HepG2 (cell line): ENCODE data around the gene XPOT. TPM values are rescaled to one million over a fixed set of nuclear protein-coding genes. Genes with fewer than 3 reads are reported as not detected.
A peak's percentile ranks its signal among the peaks of the same experiment; 100 is the strongest.

Experiments used
- ATAC-seq: fragments of 200-7000 bp; cut with Tn5 transposase; 3 replicates; pipeline ENCODE4 v1.9.1; 2020; ENCODE audit warnings: mild to moderate bottlenecking, moderate library complexity
- BruUV-seq: library from RNA; stranded (reverse); fragments of 400-500 nt; replicated peaks from 2 replicates; lab custom pipeline; 2021; lab: Mats Ljungman, UMichigan
- CTCF ChIA-PET: fragments of 300-600 bp; formaldehyde crosslinking; extraction: SDS; loops from one replicate; lab custom pipeline; 2021; ENCODE audit warnings: low total read pairs, inconsistent platforms, low intra/inter-chr PET ratio; lab: Yijun Ruan, JAX
- POLR2A ChIA-PET: fragments of 350-600 bp; sonication (Branson Sonifier 250); formaldehyde crosslinking; loops from one replicate; lab custom pipeline; 2020; ENCODE audit warnings: antibody characterized with exemption, inconsistent platforms; lab: Yijun Ruan, JAX
- DNase-seq: peaks from one replicate; pipeline ENCODE4 v3.0.0-alpha.2; 2015; ENCODE audit warnings: low spot score
- FAIRE-seq: peaks from 3 replicates; lab custom pipeline; 2011; peaks lifted over from hg19 to GRCh38; lab: Jason Lieb, UNC
- H2AFZ ChIP-seq: one replicate; pipeline ENCODE4 v1.6.1; 2011; ENCODE audit warnings: low read length, inconsistent platforms
- H3K27ac ChIP-seq: fragments of 300-600 bp; 3 replicates; pipeline ENCODE4 v1.8.0; 2011; ENCODE audit warnings: mixed run types, mild to moderate bottlenecking, mixed read lengths, low read length, inconsistent platforms; ENCODE audit not compliant: insufficient read depth; ENCODE audit errors: extremely low read length
- H3K27me3 ChIP-seq, 2 experiments: fragments of 200-600 bp in 1 of 2; 2 replicates in 1 of 2; 3 replicates in 1 of 2; pipeline versions ENCODE4 v1.6.0 to v1.8.0; 2011; ENCODE audit warnings: low read length in 2 of 2, mild to moderate bottlenecking in 2 of 2, moderate library complexity in 2 of 2, inconsistent platforms in 1 of 2; ENCODE audit not compliant: insufficient read depth in 2 of 2, control insufficient read depth in 1 of 2
- H3K36me3 ChIP-seq, 2 experiments: fragments of 200-600 bp in 1 of 2; replicated peaks in 1 of 2; 2 replicates in 1 of 2; 3 replicates in 1 of 2; pipeline versions ENCODE4 v1.5.1 to v1.8.0; 2011; ENCODE audit warnings: low read length in 2 of 2, inconsistent platforms in 1 of 2; ENCODE audit not compliant: insufficient read depth in 2 of 2, control insufficient read depth in 1 of 2
- H3K4me1 ChIP-seq: 2 replicates; pipeline ENCODE4 v1.5.1; 2012; ENCODE audit warnings: low read length, inconsistent platforms; ENCODE audit not compliant: insufficient read depth
- H3K4me2 ChIP-seq: 2 replicates; pipeline ENCODE4 v1.6.0; 2011; ENCODE audit warnings: low read depth, low read length, inconsistent platforms
- H3K4me3 ChIP-seq, 3 experiments: fragments of 200-600 bp in 1 of 3; sonication (generic), shearing (Covaris generic) in 1 of 3; replicated peaks in 1 of 3; 2 replicates each; pipeline ENCODE4 v1.5.1; 2011 to 2016; ENCODE audit warnings: low read length in 3 of 3, inconsistent platforms in 2 of 3, low read depth in 2 of 3, mild to moderate bottlenecking in 2 of 3, control low read depth in 1 of 3, mixed read lengths in 1 of 3; ENCODE audit not compliant: insufficient read depth in 1 of 3
- H3K79me2 ChIP-seq: one replicate; pipeline ENCODE4 v1.6.1; 2011; ENCODE audit warnings: low read length, inconsistent platforms; ENCODE audit not compliant: insufficient read depth
- H3K9ac ChIP-seq: 2 replicates; pipeline ENCODE4 v1.6.0; 2011; ENCODE audit warnings: mild to moderate bottlenecking, low read depth, low read length, inconsistent platforms; ENCODE audit not compliant: insufficient read depth
- H3K9me3 ChIP-seq: 2 replicates; pipeline ENCODE4 v1.5.1; 2012; ENCODE audit warnings: mild to moderate bottlenecking, low read length
- H4K20me1 ChIP-seq: 2 replicates; pipeline ENCODE4 v1.6.0; 2011; ENCODE audit warnings: inconsistent platforms, mild to moderate bottlenecking, low read length, moderate library complexity; ENCODE audit not compliant: insufficient read depth
- NBN ChIP-seq: fragments of 450-650 bp; conservative IDR thresholded peaks from 2 replicates; pipeline ENCODE4 v1.6.1; 2017
- TMF1 ChIP-seq: sonication (generic); formaldehyde crosslinking; IDR thresholded peaks from 2 replicates; pipeline ENCODE4 v1.8.1; 2022; ENCODE audit warnings: low read depth, missing genetic modification reagents
- ZNF121 ChIP-seq: sonication (generic); formaldehyde crosslinking; IDR thresholded peaks from 2 replicates; pipeline ENCODE4 v1.5.0; 2020; ENCODE audit warnings: mild to moderate bottlenecking, missing genetic modification reagents
- ZNF678 ChIP-seq: sonication (generic); formaldehyde crosslinking; IDR thresholded peaks from 2 replicates; pipeline ENCODE4 v1.4.0; 2020; ENCODE audit warnings: mild to moderate bottlenecking, missing genetic modification reagents
- WGBS: methylation state at CpG from one replicate; pipeline ENCODE4 v1.1.6; 2017; ENCODE audit warnings: low lambda C conversion rate; 5-methylcytosine and 5-hydroxymethylcytosine counted together
- in situ Hi-C: cut with HindIII; loops from 2 replicates; pipeline ENCODE4 v1.10.0; 2017; ENCODE audit warnings: low pct_unique_long_range_greater_than_20kb; ENCODE audit not compliant: extremely low pct_ligation_motif_present
- intact Hi-C: fragments of 100-400 bp; cut with micrococcal nuclease; formaldehyde crosslinking; loops from one replicate; pipeline ENCODE4 v1.10.0; 2022; ENCODE audit not compliant: unreplicated experiment
- polyA plus RNA-seq, 8 experiments: library from polyadenylated mRNA; depleted of rRNA in 3 of 8; stranded (reverse) in 7 of 8; unstranded in 1 of 8; fragments of >200 nt; fragmentation: Illumina TruSeq in 4 of 8; extraction: Trizol in 4 of 8; gene quantifications; 2 replicates each; pipeline versions ENCODE4 v1.2.1 to v1.2.3, GENCODE V29; 2011 to 2016; ENCODE audit warnings: low read depth in 4 of 8, missing spikeins in 1 of 8, mixed read lengths in 1 of 8; ENCODE audit not compliant: insufficient read depth in 1 of 8
- total RNA-seq, 5 experiments: library from RNA; depleted of rRNA; stranded (reverse); fragments of >200 nt; fragmentation: Illumina TruSeq; extraction: Trizol; gene quantifications; 2 replicates each; pipeline ENCODE4 v1.2.3, GENCODE V29; 2016; ENCODE audit warnings: low read depth in 1 of 5
- TF ChIP-seq, protein P1 (sequence below): sonication (generic); formaldehyde crosslinking; IDR thresholded peaks from 2 replicates; pipeline ENCODE4 v1.4.0; 2020; ENCODE audit warnings: low read depth, mild to moderate bottlenecking, missing genetic modification reagents
- TF ChIP-seq, protein P2 (sequence below): sonication (generic); formaldehyde crosslinking; IDR thresholded peaks from 2 replicates; pipeline ENCODE4 v1.4.0; 2020; ENCODE audit warnings: missing genetic modification reagents

The XPOT gene
- total and polyA plus RNA-seq, 2 of the 13 experiments (the other 11 are each of a cell fraction or from before 2014, with no cell fraction given): 93.8 to 102 TPM

DNA sequence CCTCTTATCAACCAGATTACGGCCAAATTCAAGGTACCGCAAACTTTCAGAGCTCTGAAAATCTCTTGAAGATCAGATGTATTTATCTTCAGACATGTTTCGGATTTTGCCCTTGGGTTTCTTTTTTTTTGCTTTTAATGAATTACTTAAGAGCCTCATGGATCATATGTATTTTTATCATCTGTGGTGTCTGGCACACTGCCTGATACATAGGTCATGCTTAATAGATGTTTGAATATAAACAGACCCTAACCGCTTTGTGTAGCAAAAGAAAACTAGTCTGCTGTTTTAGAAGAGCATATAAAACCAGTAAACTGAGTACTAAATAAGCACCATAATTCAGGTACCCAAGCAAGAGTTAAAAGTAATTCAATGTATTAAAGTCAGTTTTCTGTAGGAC, 27.6 kb downstream of the XPOT start (continued):
- no peak for TF ChIP-seq ZNF678
- TF ChIP-seq NBN: no peak
- no peak for TF ChIP-seq TMF1 (CRISPR knock-in tag)
- TF ChIP-seq, protein P1, sequence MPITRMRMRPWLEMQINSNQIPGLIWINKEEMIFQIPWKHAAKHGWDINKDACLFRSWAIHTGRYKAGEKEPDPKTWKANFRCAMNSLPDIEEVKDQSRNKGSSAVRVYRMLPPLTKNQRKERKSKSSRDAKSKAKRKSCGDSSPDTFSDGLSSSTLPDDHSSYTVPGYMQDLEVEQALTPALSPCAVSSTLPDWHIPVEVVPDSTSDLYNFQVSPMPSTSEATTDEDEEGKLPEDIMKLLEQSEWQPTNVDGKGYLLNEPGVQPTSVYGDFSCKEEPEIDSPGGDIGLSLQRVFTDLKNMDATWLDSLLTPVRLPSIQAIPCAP (CRISPR knock-in tag): no peak

DNA sequence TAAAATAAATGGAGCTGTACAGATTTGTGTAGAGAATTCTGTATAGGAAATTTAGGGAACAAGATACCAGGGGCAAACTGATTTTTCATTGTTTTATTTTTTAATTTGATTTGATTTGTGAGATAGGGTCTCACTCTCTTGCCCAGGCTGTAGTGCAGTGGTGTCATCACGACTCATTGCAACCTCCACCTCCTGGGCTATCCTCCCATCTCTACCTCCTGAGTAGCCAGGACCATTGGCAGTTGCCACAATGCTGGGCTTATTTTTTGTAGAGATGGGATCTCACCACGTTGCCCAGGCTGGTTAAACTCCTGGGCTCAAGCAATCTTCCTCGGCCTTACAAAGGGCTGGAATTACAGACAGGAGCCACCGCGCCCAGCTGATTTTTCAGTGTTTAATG, 29.7 kb downstream of the XPOT start:
- H3K36me3 ChIP-seq: peaks cover 36 to 92% of the 10 kb centered on the region in 2 experiments
- TF ChIP-seq ZNF121 (CRISPR knock-in tag): 0 out of 2 replicates have a peak, but pooled peaks have one; percentile 31
- TF ChIP-seq, protein P2, sequence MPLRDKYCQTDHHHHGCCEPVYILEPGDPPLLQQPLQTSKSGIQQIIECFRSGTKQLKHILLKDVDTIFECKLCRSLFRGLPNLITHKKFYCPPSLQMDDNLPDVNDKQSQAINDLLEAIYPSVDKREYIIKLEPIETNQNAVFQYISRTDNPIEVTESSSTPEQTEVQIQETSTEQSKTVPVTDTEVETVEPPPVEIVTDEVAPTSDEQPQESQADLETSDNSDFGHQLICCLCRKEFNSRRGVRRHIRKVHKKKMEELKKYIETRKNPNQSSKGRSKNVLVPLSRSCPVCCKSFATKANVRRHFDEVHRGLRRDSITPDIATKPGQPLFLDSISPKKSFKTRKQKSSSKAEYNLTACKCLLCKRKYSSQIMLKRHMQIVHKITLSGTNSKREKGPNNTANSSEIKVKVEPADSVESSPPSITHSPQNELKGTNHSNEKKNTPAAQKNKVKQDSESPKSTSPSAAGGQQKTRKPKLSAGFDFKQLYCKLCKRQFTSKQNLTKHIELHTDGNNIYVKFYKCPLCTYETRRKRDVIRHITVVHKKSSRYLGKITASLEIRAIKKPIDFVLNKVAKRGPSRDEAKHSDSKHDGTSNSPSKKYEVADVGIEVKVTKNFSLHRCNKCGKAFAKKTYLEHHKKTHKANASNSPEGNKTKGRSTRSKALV (CRISPR knock-in tag): no peak
- TF ChIP-seq, all 625 proteins: peak for 1
- no peak overlapping the region for H3K9ac ChIP-seq
- H3K79me2 ChIP-seq: no peaks in the 10 kb centered on the region
- BruUV-seq: no TSS peak
- no peaks in the 10 kb centered on the region for H3K9me3 ChIP-seq
- H3K27me3 ChIP-seq: no peaks in the 10 kb centered on the region
- no peak overlapping the region for H3K27ac ChIP-seq
- H4K20me1 ChIP-seq: 0 out of 2 replicates have a peak, but pooled peaks cover under 1% of the 10 kb centered on the region
- FAIRE-seq: no peak
- no peak overlapping the region for H2AFZ ChIP-seq
- H3K4me3 ChIP-seq: no peak overlapping the region
- DNase-seq: no peak
- 98% methylated on average over 5 of the region's 5 CpGs for WGBS
- no peak for ATAC-seq
- CTCF ChIA-PET: no interaction called here
- H3K4me1 ChIP-seq: peaks cover 8% of the 10 kb centered on the region; the same call in 1 of the 2 replicates
- intact Hi-C loops (no loop called here), in situ Hi-C loops (no loop called here)
- no peak overlapping the region for H3K4me2 ChIP-seq
- POLR2A ChIA-PET: no interaction called here
